PC-3 (cell line): ENCODE results near the gene CNST.

ENCODE experiments used
- EZH2 ChIP-seq: fragments of 300-600 bp; sonication (generic); IDR thresholded peaks from one replicate; pipeline ENCODE4 v1.6.1; 2017; ENCODE audit warnings: antibody characterized with exemption, mild to moderate bottlenecking, low read length; ENCODE audit not compliant: unreplicated experiment
- EZH2phosphoT487 ChIP-seq: fragments of 300-600 bp; sonication (generic); IDR thresholded peaks from 2 replicates; pipeline ENCODE4 v1.6.1; 2018; ENCODE audit warnings: mild to moderate bottlenecking, antibody characterized with exemption, low read length, borderline replicate concordance
- TF ChIP-seq, protein P1 (sequence below): fragments of 300-600 bp; sonication (generic); conservative IDR thresholded peaks from 2 replicates; pipeline ENCODE4 v1.5.1; 2017; ENCODE audit warnings: antibody characterized with exemption, low read depth, mild to moderate bottlenecking, low read length

DNA sequence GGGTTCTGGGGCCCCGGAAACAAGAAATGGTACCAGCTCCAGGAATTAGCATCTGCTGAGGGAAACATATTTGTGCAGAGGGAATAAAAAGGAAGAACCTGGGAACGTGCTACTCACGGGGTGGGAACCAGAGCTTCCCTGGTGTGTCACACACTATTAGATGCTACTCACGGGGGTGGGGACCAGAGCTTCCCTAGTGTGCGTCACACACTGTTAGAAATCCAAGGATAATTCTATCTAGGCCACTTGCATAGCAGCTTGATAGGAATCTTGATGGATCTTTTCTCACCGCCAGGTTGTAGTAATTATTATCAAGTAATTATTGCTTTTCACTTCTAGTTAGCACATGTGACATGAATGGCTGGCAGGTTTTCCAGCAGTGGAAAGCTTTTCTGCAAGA lies 103.4 kb downstream of the CNST start:
- no peak for TF ChIP-seq EZH2
- TF ChIP-seq, protein P1, sequence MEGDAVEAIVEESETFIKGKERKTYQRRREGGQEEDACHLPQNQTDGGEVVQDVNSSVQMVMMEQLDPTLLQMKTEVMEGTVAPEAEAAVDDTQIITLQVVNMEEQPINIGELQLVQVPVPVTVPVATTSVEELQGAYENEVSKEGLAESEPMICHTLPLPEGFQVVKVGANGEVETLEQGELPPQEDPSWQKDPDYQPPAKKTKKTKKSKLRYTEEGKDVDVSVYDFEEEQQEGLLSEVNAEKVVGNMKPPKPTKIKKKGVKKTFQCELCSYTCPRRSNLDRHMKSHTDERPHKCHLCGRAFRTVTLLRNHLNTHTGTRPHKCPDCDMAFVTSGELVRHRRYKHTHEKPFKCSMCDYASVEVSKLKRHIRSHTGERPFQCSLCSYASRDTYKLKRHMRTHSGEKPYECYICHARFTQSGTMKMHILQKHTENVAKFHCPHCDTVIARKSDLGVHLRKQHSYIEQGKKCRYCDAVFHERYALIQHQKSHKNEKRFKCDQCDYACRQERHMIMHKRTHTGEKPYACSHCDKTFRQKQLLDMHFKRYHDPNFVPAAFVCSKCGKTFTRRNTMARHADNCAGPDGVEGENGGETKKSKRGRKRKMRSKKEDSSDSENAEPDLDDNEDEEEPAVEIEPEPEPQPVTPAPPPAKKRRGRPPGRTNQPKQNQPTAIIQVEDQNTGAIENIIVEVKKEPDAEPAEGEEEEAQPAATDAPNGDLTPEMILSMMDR, result no peak
- TF ChIP-seq EZH2phosphoT487, result no peak
